Measurements from ENCODE around the gene RNASE8.
A peak's percentile ranks its signal among the peaks of the same experiment; 100 is the strongest.
"Not testable (repeated sequence)": the region's sequence is repeated elsewhere in the genome, so short reads cannot be mapped to it uniquely, and the experiment has no call there.

RNASE8 gene, protein sequence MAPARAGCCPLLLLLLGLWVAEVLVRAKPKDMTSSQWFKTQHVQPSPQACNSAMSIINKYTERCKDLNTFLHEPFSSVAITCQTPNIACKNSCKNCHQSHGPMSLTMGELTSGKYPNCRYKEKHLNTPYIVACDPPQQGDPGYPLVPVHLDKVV

DNA sequence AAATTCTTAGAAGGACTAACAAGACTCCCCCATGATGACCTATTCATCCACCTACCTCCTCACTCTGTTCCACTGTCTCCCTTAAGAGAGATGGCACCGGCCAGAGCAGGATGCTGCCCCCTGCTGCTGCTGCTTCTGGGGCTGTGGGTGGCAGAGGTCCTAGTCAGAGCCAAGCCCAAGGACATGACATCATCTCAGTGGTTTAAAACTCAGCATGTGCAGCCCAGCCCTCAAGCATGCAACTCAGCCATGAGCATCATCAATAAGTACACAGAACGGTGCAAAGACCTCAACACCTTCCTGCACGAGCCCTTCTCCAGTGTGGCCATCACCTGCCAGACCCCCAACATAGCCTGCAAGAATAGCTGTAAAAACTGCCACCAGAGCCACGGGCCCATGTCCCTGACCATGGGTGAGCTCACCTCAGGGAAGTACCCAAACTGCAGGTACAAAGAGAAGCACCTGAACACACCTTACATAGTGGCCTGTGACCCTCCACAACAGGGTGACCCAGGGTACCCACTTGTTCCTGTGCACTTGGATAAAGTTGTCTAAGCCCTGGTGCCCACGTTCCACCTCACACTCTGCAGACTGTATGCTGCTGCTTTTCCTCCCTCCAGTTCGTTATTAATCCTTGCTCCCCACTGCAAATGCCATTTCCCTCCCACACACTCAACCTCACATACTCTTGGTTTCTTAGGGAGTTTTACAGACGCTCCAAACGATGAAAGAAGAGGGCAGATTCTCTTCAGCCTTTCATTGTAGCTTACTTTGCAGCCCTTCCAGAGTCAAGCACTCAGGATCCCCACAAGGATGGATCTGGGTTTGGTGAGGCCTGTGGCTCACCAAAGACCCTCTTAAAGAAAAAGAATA, at the start of gene RNASE8:
RNASE8 (plus strand) TSS at position 20 of the 873 bp plus-strand sequence; CDS start at position 91, 71 bp downstream.
- TF ChIP-seq JUND (IDR thresholded peaks at IDR 0.05; ENCODE audit: low read depth) = no peak
- no peak for DNase-seq (ENCODE audit: low read depth in 1 of 2, low spot score in 1 of 2)
- in situ Hi-C loops (cut with HindIII; ENCODE audit: low pct_unique_long_range_greater_than_20kb, low sequenced_read_pairs) = no loop called here

DNA sequence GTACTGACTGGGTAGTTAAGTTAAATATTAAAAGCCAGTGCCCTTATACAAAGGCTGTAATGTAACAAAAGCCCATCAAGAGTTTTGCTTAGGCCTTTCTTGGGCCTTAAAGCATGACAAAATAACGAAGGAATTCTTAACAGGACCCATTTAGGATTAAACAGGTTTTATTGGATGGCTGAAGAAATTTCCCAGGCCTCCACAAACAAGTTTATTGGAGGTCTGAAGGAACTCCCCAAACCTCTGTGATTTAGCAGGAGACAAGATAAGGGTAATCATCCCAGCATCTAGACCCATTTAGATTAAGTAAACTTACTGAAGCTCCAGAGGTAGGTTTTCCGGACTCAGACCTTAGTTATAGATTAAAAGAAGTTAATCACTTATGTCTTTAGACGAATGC, 47.9 kb upstream of the RNASE8 start:
- in situ Hi-C loops (cut with HindIII; ENCODE audit: low pct_unique_long_range_greater_than_20kb, low sequenced_read_pairs); DNase-seq (ENCODE audit: low read depth in 1 of 2, low spot score in 1 of 2): not testable (repeated sequence)

DNA sequence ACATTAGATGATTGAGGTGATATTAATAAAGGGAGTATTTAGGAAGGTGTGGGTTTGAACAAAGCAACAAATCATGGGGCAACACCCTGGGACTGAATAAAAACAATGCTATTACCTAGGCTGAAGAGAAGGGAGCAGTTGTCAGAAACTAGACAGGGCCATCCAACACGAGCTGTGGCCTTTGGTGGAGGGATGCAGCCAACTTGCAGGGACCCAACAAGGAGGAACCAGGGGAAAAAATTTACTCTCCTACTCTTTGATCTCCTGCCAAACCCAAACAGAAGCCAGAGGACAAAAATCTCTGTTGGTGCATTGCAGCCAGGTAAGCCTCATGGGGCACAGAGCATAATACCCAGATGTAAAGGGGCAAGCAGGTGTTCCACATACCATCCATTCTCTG, 46.5 kb upstream of the RNASE8 start:
- TF ChIP-seq JUND (IDR thresholded peaks at IDR 0.05; ENCODE audit: low read depth) = no peak
- in situ Hi-C loops (cut with HindIII; ENCODE audit: low pct_unique_long_range_greater_than_20kb, low sequenced_read_pairs) = no loop called here
- no peak for DNase-seq (ENCODE audit: low read depth in 1 of 2, low spot score in 1 of 2)

DNA sequence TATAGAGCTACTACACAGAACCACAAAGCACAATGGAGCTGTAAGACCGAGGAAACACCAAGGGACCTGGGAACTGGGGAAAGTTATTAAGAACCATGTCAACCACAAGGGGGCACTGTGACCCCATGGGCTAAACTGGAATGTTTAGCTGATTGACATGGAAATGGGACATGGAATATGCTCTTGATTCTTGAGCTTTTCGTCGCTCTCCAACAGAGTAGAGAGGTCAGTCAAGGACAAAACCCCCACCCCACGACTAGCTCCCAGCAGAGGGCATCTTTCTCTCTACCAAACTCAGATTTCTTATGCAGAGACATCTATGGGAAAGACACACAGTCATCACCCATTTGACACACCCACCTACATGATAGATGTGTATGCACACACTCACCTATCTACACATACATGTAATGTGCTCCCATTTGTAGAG, 42.8 kb upstream of the RNASE8 start:
- in situ Hi-C loops (cut with HindIII; ENCODE audit: low pct_unique_long_range_greater_than_20kb, low sequenced_read_pairs) = no loop called here
- DNase-seq (ENCODE audit: low read depth in 1 of 2, low spot score in 1 of 2) = peak; percentile 22 to 85
- TF ChIP-seq JUND (IDR thresholded peaks at IDR 0.05; ENCODE audit: low read depth) = no peak

DNA sequence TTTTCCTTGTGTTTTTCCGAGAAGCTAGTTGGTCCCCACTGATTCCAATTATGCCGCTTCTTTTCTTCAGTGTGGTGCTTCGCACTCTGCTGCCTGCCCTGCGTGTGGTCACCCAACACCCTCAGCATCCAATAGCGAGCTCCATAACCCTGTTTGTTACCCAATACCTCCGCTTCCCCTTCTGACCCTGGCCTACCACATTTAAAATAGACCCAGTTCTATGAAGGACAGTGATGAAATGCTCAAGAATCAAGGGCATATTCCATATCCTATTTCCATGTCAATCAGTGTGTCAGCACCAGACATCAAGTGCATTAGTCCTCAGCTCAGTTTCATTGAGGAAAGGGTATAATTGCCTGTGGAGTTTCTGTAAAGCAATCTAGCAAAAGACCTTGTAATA, 42.3 kb upstream of the RNASE8 start:
- DNase-seq (ENCODE audit: low read depth in 1 of 2, low spot score in 1 of 2) = no peak
- in situ Hi-C loops (cut with HindIII; ENCODE audit: low pct_unique_long_range_greater_than_20kb, low sequenced_read_pairs) = no loop called here
- no peak for TF ChIP-seq JUND (IDR thresholded peaks at IDR 0.05; ENCODE audit: low read depth)

DNA sequence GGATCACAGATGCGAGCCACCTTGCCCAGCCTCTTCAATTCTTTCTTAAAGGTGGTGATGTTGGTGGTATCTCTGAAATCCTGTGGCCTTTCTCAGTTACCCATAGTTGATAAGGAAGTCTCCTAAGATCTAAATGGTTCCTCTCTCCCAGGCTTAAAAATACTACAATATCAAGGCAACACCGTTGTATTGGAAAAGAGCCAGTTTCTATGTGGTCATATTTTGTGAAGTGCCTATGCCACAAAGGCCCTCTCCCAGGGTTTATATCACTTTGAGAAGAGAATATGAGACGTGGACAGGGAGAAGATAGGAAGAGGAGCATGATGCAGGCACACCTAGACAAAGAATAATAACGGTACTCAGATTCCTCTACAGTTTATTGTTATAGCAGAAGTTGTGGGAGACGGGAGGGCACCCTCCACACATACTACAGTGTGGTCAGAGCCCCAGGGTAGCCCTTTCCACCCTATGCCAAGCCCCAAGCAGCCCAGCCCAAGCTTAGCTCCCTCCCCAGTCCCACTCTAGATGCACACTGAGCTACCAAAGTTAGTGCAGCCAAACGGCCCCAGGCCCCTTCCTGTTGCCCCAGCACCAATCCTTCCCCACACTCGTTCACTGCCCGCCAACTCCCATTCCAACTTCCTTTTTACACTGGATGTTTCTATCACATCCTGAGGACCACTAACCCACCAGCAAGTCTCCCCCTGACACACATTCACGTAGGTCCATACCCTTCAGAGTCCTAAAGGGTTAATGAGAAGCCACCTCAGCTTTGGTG, 41.0 kb upstream of the RNASE8 start:
- TF ChIP-seq JUND (IDR thresholded peaks at IDR 0.05; ENCODE audit: low read depth) = no peak
- no peak for DNase-seq (ENCODE audit: low read depth in 1 of 2, low spot score in 1 of 2)
- in situ Hi-C loops (cut with HindIII; ENCODE audit: low pct_unique_long_range_greater_than_20kb, low sequenced_read_pairs) = no loop called here

DNA sequence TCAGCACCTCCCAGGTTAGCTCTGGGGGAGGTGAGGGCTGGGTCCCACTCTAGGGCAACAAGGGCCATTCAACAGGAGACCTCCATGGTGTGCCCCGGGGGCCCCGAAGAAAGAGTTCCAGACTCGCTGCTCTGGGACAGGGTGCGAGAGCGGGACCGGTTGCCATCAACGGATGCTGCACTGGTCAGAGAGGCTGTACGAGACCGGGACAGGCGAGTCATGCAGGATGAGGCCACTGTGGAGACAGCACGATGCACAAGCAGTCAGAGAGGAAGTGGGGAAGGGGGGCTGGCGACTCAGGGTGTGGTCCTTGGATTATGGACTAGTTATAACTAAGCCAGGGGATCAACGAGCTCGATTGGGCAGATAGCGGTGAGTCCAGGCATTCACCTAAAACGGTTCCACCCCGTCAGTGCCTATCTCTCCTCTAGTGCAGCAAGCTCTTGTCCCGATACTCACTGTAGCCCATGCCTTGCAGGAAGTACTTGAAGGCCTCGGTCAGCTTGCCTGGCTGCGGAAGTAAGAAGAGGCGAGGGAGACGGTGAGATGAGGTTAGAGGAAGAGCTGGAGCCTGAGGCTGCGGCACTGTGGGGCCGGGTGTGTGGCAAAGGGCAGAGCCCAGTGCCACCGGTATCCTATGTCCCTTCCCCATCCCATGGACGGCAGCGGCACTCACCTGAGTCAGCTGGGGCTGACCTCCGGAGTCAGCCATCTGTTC, 39.9 kb upstream of the RNASE8 start:
- DNase-seq (ENCODE audit: low read depth in 1 of 2, low spot score in 1 of 2) = no peak
- TF ChIP-seq JUND (IDR thresholded peaks at IDR 0.05; ENCODE audit: low read depth) = no peak
- in situ Hi-C loops (cut with HindIII; ENCODE audit: low pct_unique_long_range_greater_than_20kb, low sequenced_read_pairs) = no loop called here

DNA sequence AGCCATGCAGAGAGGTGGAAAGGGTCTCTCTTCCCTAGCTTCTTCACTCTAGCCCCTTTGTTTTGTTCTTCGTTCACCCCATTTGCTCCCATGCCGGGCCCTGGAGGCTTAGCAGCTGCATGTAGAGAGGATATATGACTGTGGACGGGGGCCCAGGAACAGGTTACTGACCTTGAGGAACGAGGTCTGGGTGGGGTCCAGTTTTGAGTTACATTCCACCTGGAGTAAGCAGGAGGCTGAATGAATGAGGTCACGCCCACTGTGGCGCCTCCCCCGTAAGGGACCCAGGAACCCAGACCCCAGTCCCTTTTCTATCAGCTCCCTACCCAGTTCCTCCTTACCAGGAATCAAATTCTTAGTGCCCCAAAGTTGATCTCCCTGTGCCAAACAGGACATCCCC, 39.3 kb upstream of the RNASE8 start:
- no peak for TF ChIP-seq JUND (IDR thresholded peaks at IDR 0.05; ENCODE audit: low read depth)
- in situ Hi-C loops (cut with HindIII; ENCODE audit: low pct_unique_long_range_greater_than_20kb, low sequenced_read_pairs) = no loop called here
- no peak for DNase-seq (ENCODE audit: low read depth in 1 of 2, low spot score in 1 of 2)

DNA sequence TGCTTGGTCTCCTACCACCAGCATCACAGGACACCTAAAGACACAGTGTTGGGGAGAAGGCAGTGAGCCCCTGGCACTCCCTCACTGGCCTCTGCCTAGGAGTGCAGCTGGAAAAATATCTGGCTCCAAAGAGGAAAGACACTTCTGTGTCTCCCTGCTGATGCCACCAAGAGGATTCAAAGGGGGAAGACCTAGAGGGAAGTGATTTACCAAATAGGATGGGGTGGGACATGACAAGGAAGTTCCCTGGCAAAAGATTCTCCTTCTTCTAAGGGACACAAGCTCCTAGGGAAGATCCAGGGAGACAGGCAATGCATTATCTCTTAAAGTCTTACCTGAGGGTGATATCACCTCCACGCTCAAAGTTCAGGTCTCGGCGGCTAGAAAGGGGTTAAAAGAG, 38.8 kb upstream of the RNASE8 start:
- in situ Hi-C loops (cut with HindIII; ENCODE audit: low pct_unique_long_range_greater_than_20kb, low sequenced_read_pairs) = no loop called here
- TF ChIP-seq JUND (IDR thresholded peaks at IDR 0.05; ENCODE audit: low read depth) = no peak
- DNase-seq (ENCODE audit: low read depth in 1 of 2, low spot score in 1 of 2) = no peak

DNA sequence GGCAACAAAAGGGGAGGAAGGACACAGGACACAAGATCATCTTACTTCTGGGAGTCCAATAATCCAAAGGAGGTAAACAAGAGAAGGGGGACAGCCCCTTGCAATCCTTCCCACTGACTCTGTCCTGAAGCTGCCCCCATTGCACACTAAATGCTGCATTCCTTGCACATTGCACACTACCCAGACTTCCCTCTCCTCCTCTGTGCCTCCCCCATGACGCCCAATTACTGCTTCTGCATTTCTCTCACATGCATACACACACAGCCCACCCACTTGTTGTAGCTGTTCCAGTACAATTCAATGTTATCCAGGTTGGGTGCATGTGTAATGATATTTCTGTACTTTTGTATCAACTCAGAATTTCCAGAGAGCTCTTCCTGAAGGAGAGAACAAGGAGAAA, 38.3 kb upstream of the RNASE8 start:
- no peak for DNase-seq (ENCODE audit: low read depth in 1 of 2, low spot score in 1 of 2)
- no peak for TF ChIP-seq JUND (IDR thresholded peaks at IDR 0.05; ENCODE audit: low read depth)
- in situ Hi-C loops (cut with HindIII; ENCODE audit: low pct_unique_long_range_greater_than_20kb, low sequenced_read_pairs) = no loop called here

DNA sequence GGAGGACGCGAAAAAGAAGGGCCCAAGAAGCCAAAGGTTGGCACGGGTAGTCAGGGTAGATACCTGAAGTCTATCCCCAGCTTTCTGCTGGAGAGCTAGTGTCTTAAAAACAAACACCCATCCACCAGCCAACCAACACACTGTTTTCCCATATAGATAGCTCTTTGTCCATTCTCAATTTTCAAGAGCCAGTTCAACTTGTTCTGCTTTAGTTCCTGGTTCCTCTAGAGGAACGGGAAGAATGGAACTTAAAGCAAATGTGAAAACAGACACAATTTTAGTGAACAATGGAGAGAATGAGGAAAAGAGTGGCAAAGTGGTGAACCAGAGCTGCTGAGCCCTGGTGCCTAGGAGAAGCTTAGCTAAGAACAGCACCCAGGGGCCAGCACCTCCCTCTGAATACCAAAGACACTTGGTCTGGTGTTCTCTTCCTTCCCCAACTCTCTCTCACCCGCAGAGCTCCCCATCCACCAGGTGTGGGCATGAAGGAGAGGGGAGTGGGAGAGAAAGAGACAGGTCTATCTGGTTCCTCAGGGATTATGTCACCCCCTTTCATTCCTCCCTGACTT, 36.6 kb upstream of the RNASE8 start:
- no peak for TF ChIP-seq JUND (IDR thresholded peaks at IDR 0.05; ENCODE audit: low read depth)
- in situ Hi-C loops (cut with HindIII; ENCODE audit: low pct_unique_long_range_greater_than_20kb, low sequenced_read_pairs) = no loop called here
- peak in 1 of 2 experiments; percentile 56 for DNase-seq (ENCODE audit: low read depth in 1 of 2, low spot score in 1 of 2)

DNA sequence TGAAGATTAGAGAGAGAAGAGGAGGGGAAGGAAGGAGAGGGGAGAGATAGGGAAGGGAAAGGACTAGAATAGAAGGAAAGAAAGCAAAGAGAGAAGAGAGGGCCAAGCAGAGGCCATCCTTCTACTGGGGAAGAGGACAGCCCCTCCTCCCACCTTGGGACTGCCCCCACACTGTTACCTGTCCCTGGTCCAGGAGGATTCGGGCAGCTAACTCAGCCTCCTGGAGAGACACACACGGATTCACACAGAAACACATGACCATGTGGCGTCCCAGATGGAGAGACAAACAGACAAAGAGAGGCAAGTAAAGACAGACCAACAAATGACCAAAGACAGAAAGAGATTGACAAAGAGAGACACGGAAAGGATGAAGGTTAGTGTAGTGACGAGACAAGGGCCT, 34.9 kb upstream of the RNASE8 start:
- no peak for DNase-seq (ENCODE audit: low read depth in 1 of 2, low spot score in 1 of 2)
- TF ChIP-seq JUND (IDR thresholded peaks at IDR 0.05; ENCODE audit: low read depth) = no peak
- in situ Hi-C loops (cut with HindIII; ENCODE audit: low pct_unique_long_range_greater_than_20kb, low sequenced_read_pairs) = no loop called here

Data from T47D (cell line).